Thyroid gland (tissue), 4 donors: Measurements from ENCODE around the gene CLEC20A. TPM values are rescaled to one million over a fixed set of nuclear protein-coding genes. Genes with fewer than 3 reads are reported as not detected.

Source experiments
- DNase-seq, 2 donors: peaks; one replicate each; pipeline ENCODE4 v3.0.0-alpha.2; 2019
- H3K27ac ChIP-seq, 3 donors: fragments of 200-600 bp; sonication (generic); 1 replicate in 2 of 3; 2 replicates in 1 of 3; pipeline ENCODE4 v1.5.1; 2016 to 2019; ENCODE audit warnings: mild to moderate bottlenecking in 1 of 3, moderate library complexity in 1 of 3
- H3K27me3 ChIP-seq: fragments of 200-600 bp; sonication (generic); one replicate; pipeline ENCODE4 v1.5.1; 2019
- H3K36me3 ChIP-seq, 2 donors: fragments of 200-600 bp; sonication (generic); one replicate each; pipeline ENCODE4 v1.5.1; 2016 to 2019
- H3K4me1 ChIP-seq, 2 donors: fragments of 200-600 bp; sonication (generic); one replicate each; pipeline ENCODE4 v1.5.1; 2017 to 2019
- H3K4me3 ChIP-seq, 3 donors: fragments of 200-600 bp; sonication (generic); replicated peaks in 1 of 3; 1 replicate in 2 of 3; 2 replicates in 1 of 3; pipeline ENCODE4 v1.5.1; 2016; ENCODE audit warnings: mild to moderate bottlenecking in 1 of 3
- H3K9me3 ChIP-seq: fragments of 200-600 bp; sonication (generic); one replicate; pipeline ENCODE4 v1.5.1; 2017
- POLR2A ChIP-seq, 2 donors: fragments of 450-650 bp; IDR thresholded peaks; one replicate each; pipeline ENCODE4 v1.6.1; 2017; ENCODE audit warnings: antibody characterized with exemption in 2 of 2, mild to moderate bottlenecking in 2 of 2, moderate library complexity in 1 of 2
- WGBS, 2 donors: methylation state at CpG; one replicate each; pipeline ENCODE4 v1.1.5; 2017; 5-methylcytosine and 5-hydroxymethylcytosine counted together
- intact Hi-C: fragments of 100-400 bp; cut with DNase I; formaldehyde crosslinking; loops from one replicate; pipeline ENCODE4 v1.15.1; 2023
- total RNA-seq, 4 donors: library from RNA; depleted of rRNA; stranded (reverse); fragments of >200 nt; gene quantifications; one replicate each; pipeline ENCODE4 v1.2.3, GENCODE V29; 2016
- TF ChIP-seq, protein P1 (sequence below), 6 experiments: fragments of 200-600 bp in 3 of 6; fragments of 450-650 bp in 3 of 6; sonication (generic) in 3 of 6; IDR thresholded peaks; one replicate each; pipeline ENCODE4 v1.5.1; 2016 to 2019; ENCODE audit warnings: antibody characterized with exemption in 6 of 6, mild to moderate bottlenecking in 2 of 6, inconsistent platforms in 1 of 6, moderate library complexity in 1 of 6

CLEC20A gene
- total RNA-seq, 4 donors from 2014 or later = not detected

DNA sequence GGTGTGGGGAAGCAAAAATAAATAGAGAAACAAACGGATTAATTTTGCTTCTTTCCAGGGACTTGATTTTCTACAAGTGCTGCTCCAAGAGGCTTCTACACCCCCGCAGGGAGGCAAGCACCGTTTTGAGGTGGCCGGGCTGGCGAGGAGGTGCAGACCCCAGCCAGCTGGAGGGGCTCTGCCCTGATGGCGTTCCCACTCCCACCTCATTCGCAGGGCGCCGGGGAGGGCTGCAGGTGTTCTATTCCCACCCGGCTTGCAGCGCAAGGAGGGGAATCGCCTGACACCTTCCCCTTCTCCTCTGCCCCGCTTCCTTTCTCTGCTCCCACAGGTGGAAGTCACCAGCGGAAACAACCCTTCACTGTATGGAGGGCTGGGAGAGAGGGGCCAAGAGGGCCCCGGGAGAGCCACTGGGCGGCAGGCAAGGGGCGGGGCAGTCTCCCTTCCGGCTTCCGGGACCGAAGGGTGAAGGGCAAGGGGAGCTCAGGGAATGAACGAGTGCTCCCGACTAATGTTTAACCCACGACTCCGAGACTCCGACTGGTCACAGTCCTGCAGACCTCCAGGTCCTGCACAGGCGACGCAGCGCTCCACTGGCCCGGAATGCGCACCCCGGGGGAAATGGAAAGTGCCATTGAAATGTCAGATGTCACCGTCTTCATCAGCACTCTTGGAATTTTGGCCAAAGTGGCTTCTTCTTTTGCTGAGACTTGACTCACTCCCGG lies 45.2 kb upstream of the CLEC20A start:
- Histone ChIP-seq H3K4me3 (peak overlapping the region; percentile 33 to 82 (median 60)), H3K4me1 (peaks cover 5 to 14% of the 10 kb centered on the region in 2 donors), H3K27ac (peak overlapping the region; percentile 33 to 80 (median 79)), H3K9me3 (no peaks in the 10 kb centered on the region), H3K36me3 (no peaks in the 10 kb centered on the region), H3K27me3 (no peaks in the 10 kb centered on the region)
- TF ChIP-seq, protein P1, sequence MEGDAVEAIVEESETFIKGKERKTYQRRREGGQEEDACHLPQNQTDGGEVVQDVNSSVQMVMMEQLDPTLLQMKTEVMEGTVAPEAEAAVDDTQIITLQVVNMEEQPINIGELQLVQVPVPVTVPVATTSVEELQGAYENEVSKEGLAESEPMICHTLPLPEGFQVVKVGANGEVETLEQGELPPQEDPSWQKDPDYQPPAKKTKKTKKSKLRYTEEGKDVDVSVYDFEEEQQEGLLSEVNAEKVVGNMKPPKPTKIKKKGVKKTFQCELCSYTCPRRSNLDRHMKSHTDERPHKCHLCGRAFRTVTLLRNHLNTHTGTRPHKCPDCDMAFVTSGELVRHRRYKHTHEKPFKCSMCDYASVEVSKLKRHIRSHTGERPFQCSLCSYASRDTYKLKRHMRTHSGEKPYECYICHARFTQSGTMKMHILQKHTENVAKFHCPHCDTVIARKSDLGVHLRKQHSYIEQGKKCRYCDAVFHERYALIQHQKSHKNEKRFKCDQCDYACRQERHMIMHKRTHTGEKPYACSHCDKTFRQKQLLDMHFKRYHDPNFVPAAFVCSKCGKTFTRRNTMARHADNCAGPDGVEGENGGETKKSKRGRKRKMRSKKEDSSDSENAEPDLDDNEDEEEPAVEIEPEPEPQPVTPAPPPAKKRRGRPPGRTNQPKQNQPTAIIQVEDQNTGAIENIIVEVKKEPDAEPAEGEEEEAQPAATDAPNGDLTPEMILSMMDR (IDR thresholded peaks at IDR 0.05) = no peak
- peak in 1 of 2 donors; percentile 31 for TF ChIP-seq POLR2A (IDR thresholded peaks at IDR 0.05)
- DNase-seq = peak; percentile 65 to 67
- intact Hi-C loops = loop anchor here (2.0 to 5.0 kb wide), 2 partner anchors 211 to 460 kb away; no protein-coding TSS in a partner anchor
- 3 to 6% methylated on average over 31 to 32 of the region's 33 CpGs for WGBS, 2 donors

DNA sequence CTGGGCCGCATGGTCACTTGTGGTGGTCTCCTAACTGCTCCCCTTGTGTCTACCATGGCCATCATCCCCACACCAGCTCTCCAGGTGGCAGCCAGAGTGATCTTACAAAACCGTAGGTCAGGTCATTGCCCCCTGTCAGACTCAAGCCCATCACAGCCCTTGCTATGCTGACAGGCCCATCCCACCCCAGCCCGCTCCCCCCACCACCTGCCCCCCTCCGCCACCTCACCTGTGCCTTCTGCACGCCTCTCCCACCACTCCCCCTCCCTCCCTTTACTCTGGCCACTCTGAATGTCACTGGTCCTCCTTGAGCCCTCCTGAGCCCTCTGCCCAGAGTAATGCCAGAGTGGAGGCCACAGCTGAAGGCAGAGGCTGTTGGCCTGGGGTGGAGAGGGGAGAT lies 44.6 kb upstream of the CLEC20A start:
- no peaks in the 10 kb centered on the region for H3K27me3 ChIP-seq
- TF ChIP-seq POLR2A (IDR thresholded peaks at IDR 0.05) = no peak
- TF ChIP-seq, protein P1 (IDR thresholded peaks at IDR 0.05) = no peak
- H3K4me3 ChIP-seq = no peak overlapping the region
- DNase-seq = no peak
- peaks cover 5 to 14% of the 10 kb centered on the region in 2 donors for H3K4me1 ChIP-seq
- 87 to 88% methylated on average over 5 of the region's 5 CpGs for WGBS, 2 donors
- peak overlapping the region in 1 of 3 donors; percentile 80 for H3K27ac ChIP-seq
- H3K36me3 ChIP-seq = no peaks in the 10 kb centered on the region
- intact Hi-C loops = loop anchor here (5.0 kb wide), 1 partner anchor 461 kb away; no protein-coding TSS in a partner anchor
- H3K9me3 ChIP-seq = no peaks in the 10 kb centered on the region

- Histone ChIP-seq H3K27ac (no peak overlapping the region), H3K4me1 (peaks cover 5 to 14% of the 10 kb centered on the region in 2 donors), H3K4me3 (no peak overlapping the region), H3K9me3 (no peaks in the 10 kb centered on the region), H3K36me3 (no peaks in the 10 kb centered on the region), H3K27me3 (no peaks in the 10 kb centered on the region)
- no peak for DNase-seq
- intact Hi-C loops = loop anchor here (5.0 kb wide), 1 partner anchor 462 kb away; no protein-coding TSS in a partner anchor
- WGBS, 2 donors = 80 to 91% methylated on average over 7 of the region's 7 CpGs
- TF ChIP-seq, protein P1 (IDR thresholded peaks at IDR 0.05) = no peak
- TF ChIP-seq POLR2A (IDR thresholded peaks at IDR 0.05) = no peak
Observed at GRCh38 chr1:178540646-178541045, 43.9 kb upstream of the CLEC20A start.

GRCh38 chr1:178540204-178540603 lies 43.4 kb upstream of the CLEC20A start:
- WGBS, 2 donors = 87 to 93% methylated on average over 6 of the region's 6 CpGs
- no peaks in the 10 kb centered on the region for H3K36me3 ChIP-seq
- H3K4me3 ChIP-seq = no peak overlapping the region
- no peaks in the 10 kb centered on the region for H3K9me3 ChIP-seq
- no peaks in the 10 kb centered on the region for H3K27me3 ChIP-seq
- intact Hi-C loops = loop anchor here (5.0 kb wide), 1 partner anchor 462 kb away; no protein-coding TSS in a partner anchor
- TF ChIP-seq, protein P1 (IDR thresholded peaks at IDR 0.05) = no peak
- TF ChIP-seq POLR2A (IDR thresholded peaks at IDR 0.05) = no peak
- DNase-seq = no peak
- no peak overlapping the region for H3K27ac ChIP-seq
- H3K4me1 ChIP-seq = peaks cover 5 to 14% of the 10 kb centered on the region in 2 donors

DNA sequence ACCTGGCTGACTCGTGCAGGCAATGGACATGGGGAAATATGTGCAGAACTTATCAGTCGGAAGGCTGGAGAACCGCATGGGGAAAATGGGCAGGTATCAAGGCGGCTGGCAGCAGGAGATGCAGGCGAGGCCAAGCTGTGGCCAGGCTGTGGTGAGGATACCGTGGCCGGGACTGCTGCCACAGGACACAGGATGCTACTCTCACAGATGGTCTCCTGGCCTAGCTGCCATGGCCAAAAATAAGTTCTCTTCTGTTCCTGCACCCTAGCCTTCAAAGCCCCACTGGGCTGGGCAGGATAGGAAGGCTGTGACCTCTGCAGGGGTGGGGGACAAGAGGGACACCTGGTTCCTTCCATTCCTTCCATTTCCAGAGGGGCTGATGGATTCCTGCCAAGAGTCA lies 42.5 kb upstream of the CLEC20A start:
- intact Hi-C loops = no loop called here
- peaks cover 5 to 14% of the 10 kb centered on the region in 2 donors for H3K4me1 ChIP-seq
- no peaks in the 10 kb centered on the region for H3K9me3 ChIP-seq
- whole genome bisulfite sequencing, 2 donors = 89 to 90% methylated on average over 7 of the region's 7 CpGs
- H3K27me3 ChIP-seq = no peaks in the 10 kb centered on the region
- no peaks in the 10 kb centered on the region for H3K36me3 ChIP-seq
- no peak for DNase-seq
- H3K27ac ChIP-seq = no peak overlapping the region
- H3K4me3 ChIP-seq = no peak overlapping the region
- no peak for TF ChIP-seq POLR2A (IDR thresholded peaks at IDR 0.05)
- TF ChIP-seq, protein P1 (IDR thresholded peaks at IDR 0.05) = no peak
